ENCODE data around the gene ST3GAL2.

- TF ChIP-seq CTCF (IDR thresholded peaks at IDR 0.05), result no peak
- TF ChIP-seq POLR2A (IDR thresholded peaks at IDR 0.05), result no peak
Observed at GRCh38 chr16:70375636-70376611, 63.0 kb downstream of the ST3GAL2 start.
